ENCODE results near the gene RIT2.

GRCh38 chr18:42909095-42909494, 206.4 kb downstream of the RIT2 start:
- TF ChIP-seq CTCF (IDR thresholded peaks at IDR 0.05; ENCODE audit: low read length): no peak
- TF ChIP-seq EZH2 (IDR thresholded peaks at IDR 0.05; ENCODE audit: borderline replicate concordance, low read length): no peak

Data from OCI-LY1 (cell line).